Astrocyte of the cerebellum (primary cell): ENCODE data around the gene TBC1D5.

Source experiments
- DNase-seq: peaks from one replicate; pipeline ENCODE4 v3.0.0-alpha.2; 2011; ENCODE audit warnings: low read depth
- H3K4me3 ChIP-seq: 2 replicates; pipeline ENCODE4 v1.5.1; 2011; ENCODE audit warnings: mild to moderate bottlenecking, low read depth, low read length, moderate library complexity
- CTCF ChIP-seq: IDR thresholded peaks from 2 replicates; pipeline ENCODE4 v1.5.1; 2012; ENCODE audit warnings: low read length, low read depth, moderate library complexity, mild to moderate bottlenecking; ENCODE audit errors: missing control alignments
- in situ Hi-C: cut with HindIII; loops from 2 replicates; pipeline ENCODE4 v1.10.0; 2017; ENCODE audit warnings: low sequenced_read_pairs

Gene TBC1D5

GRCh38 chr3:17116007-17116600 lies 626.3 kb downstream of the TBC1D5 start:
- DNase-seq: no peak
- H3K4me3 ChIP-seq: no peak overlapping the region
- no peak for TF ChIP-seq CTCF
- in situ Hi-C loops: no loop called here

- in situ Hi-C loops: no loop called here
- DNase-seq: no peak
- no peak overlapping the region for H3K4me3 ChIP-seq
- no peak for TF ChIP-seq CTCF
Observed at GRCh38 chr3:17115186-17115585, 627.2 kb downstream of the TBC1D5 start.

GRCh38 chr3:17111586-17111985 lies 630.8 kb downstream of the TBC1D5 start:
- no peak for TF ChIP-seq CTCF
- DNase-seq: no peak
- H3K4me3 ChIP-seq: no peak overlapping the region
- in situ Hi-C loops: no loop called here

- TF ChIP-seq CTCF: no peak
- no peak for DNase-seq
- H3K4me3 ChIP-seq: no peak overlapping the region
- in situ Hi-C loops: no loop called here
Observed at GRCh38 chr3:17110660-17111396, 631.6 kb downstream of the TBC1D5 start.
